K562 (cell line): ENCODE data around the gene PSAP. TPM values are rescaled to one million over a fixed set of nuclear protein-coding genes. Genes with fewer than 3 reads are reported as not detected.

Experiments used
- ATAC-seq: fragments of 200-7000 bp; cut with Tn5 transposase; 3 replicates; pipeline ENCODE4 v1.9.1; 2020; ENCODE audit warnings: moderate library complexity
- BruUV-seq: library from RNA; stranded (reverse); fragments of 400-500 nt; replicated peaks from 2 replicates; lab custom pipeline; 2021; lab: Mats Ljungman, UMichigan
- CTCF ChIA-PET: fragments of 300-600 bp; formaldehyde crosslinking; extraction: SDS; loops from one replicate; lab custom pipeline; 2021; ENCODE audit warnings: low intra/inter-chr PET ratio; lab: Yijun Ruan, JAX
- POLR2A ChIA-PET: fragments of 300-600, 350-650 bp; sonication (Branson Sonifier 250); formaldehyde crosslinking; extraction: SDS; loops from one replicate; lab custom pipeline; 2021; ENCODE audit warnings: antibody characterized with exemption, inconsistent platforms; lab: Yijun Ruan, JAX
- DNase-seq, 4 experiments: peaks; one replicate each; pipeline versions ENCODE4 v3.0.0 to v3.0.0-alpha.2; 2011 to 2018; ENCODE audit warnings: low spot score in 3 of 4, mixed read lengths in 3 of 4; ENCODE audit errors: extremely low read depth in 1 of 4
- FAIRE-seq: peaks from 2 replicates; lab custom pipeline; 2011; peaks lifted over from hg19 to GRCh38; lab: Jason Lieb, UNC
- H2AFZ ChIP-seq: 2 replicates; pipeline ENCODE4 v1.6.0; 2011; ENCODE audit warnings: low read depth, low read length, control low read depth, inconsistent platforms
- H3K27ac ChIP-seq: fragments of 200-600 bp; 3 replicates; pipeline ENCODE4 v1.8.0; 2011; ENCODE audit warnings: low read depth, mild to moderate bottlenecking, control low read depth, inconsistent platforms, low read length, moderate library complexity, mixed read lengths; ENCODE audit errors: extremely low read depth
- H3K27me3 ChIP-seq, 2 experiments: fragments of 300-600 bp in 1 of 2; 2 replicates in 1 of 2; 3 replicates in 1 of 2; pipeline versions ENCODE4 v1.6.0 to v1.8.0; 2011; ENCODE audit warnings: inconsistent platforms in 2 of 2, low read length in 2 of 2, mild to moderate bottlenecking in 1 of 2, mixed read lengths in 1 of 2, moderate library complexity in 1 of 2; ENCODE audit not compliant: control insufficient read depth in 2 of 2, insufficient read depth in 2 of 2
- H3K36me3 ChIP-seq: fragments of 300-600 bp; 3 replicates; pipeline ENCODE4 v1.8.0; 2011; ENCODE audit warnings: mild to moderate bottlenecking, low read length, inconsistent platforms; ENCODE audit not compliant: control insufficient read depth, insufficient read depth
- H3K4me1 ChIP-seq, 2 experiments: fragments of 200-600 bp in 1 of 2; replicated peaks in 1 of 2; 2 replicates in 1 of 2; 3 replicates in 1 of 2; pipeline versions ENCODE4 v1.5.1 to v1.8.0; 2011; ENCODE audit warnings: inconsistent platforms in 2 of 2, low read length in 2 of 2, mild to moderate bottlenecking in 1 of 2, mixed read lengths in 1 of 2, moderate library complexity in 1 of 2; ENCODE audit not compliant: control insufficient read depth in 2 of 2, insufficient read depth in 2 of 2
- H3K4me2 ChIP-seq: 2 replicates; pipeline ENCODE4 v1.6.1; 2011; ENCODE audit warnings: low read length, control low read depth, inconsistent platforms, mixed read lengths; ENCODE audit not compliant: insufficient read depth
- H3K4me3 ChIP-seq: fragments of 200-600 bp; sonication (generic), shearing (Covaris generic); 2 replicates; pipeline ENCODE4 v1.5.1; 2016; ENCODE audit warnings: control low read depth, inconsistent platforms
- H3K79me2 ChIP-seq: fragments of 200-600 bp; 3 replicates; pipeline ENCODE4 v1.8.0; 2011; ENCODE audit warnings: low read length, inconsistent platforms; ENCODE audit not compliant: control insufficient read depth, insufficient read depth
- H3K9ac ChIP-seq, 2 experiments: 2 replicates each; pipeline versions ENCODE4 v1.6.0 to v1.6.1; 2011; ENCODE audit warnings: low read depth in 2 of 2, low read length in 2 of 2, control low read depth in 1 of 2, inconsistent platforms in 1 of 2, mild to moderate bottlenecking in 1 of 2, mixed read lengths in 1 of 2; ENCODE audit not compliant: insufficient read depth in 1 of 2
- H3K9me1 ChIP-seq: one replicate; pipeline ENCODE4 v1.6.0; 2011; ENCODE audit warnings: inconsistent platforms, mild to moderate bottlenecking, low read length, moderate library complexity; ENCODE audit not compliant: control insufficient read depth, insufficient read depth
- H3K9me3 ChIP-seq: replicated peaks from 2 replicates; pipeline ENCODE4 v1.5.1; 2011; ENCODE audit warnings: low read depth, low read length, inconsistent platforms; ENCODE audit not compliant: control insufficient read depth, insufficient read depth
- H4K20me1 ChIP-seq: replicated peaks from 2 replicates; pipeline ENCODE4 v1.6.1; 2011; ENCODE audit warnings: low read length, inconsistent platforms, mixed read lengths; ENCODE audit not compliant: control insufficient read depth, insufficient read depth
- ELF4 ChIP-seq: fragments of 450-650 bp; formaldehyde crosslinking; IDR thresholded peaks from 2 replicates; pipeline ENCODE4 v1.4.0; 2022; ENCODE audit warnings: missing genetic modification characterization
- NFATC3 ChIP-seq: fragments of 450-650 bp; IDR thresholded peaks from 2 replicates; pipeline ENCODE4 v1.6.1; 2017; ENCODE audit warnings: mild to moderate bottlenecking
- NFE2 ChIP-seq: IDR thresholded peaks from 2 replicates; pipeline ENCODE4 v1.6.1; 2014; ENCODE audit warnings: antibody characterized with exemption, low read depth
- STAT6 ChIP-seq: sonication (generic); formaldehyde crosslinking; IDR thresholded peaks from 2 replicates; pipeline ENCODE4 v1.8.1; 2023; ENCODE audit warnings: mild to moderate bottlenecking, missing genetic modification reagents
- TCF3 ChIP-seq: sonication (generic); formaldehyde crosslinking; IDR thresholded peaks from 2 replicates; pipeline ENCODE4 v1.4.0; 2020; ENCODE audit warnings: mild to moderate bottlenecking, missing genetic modification reagents
- ZBTB9 ChIP-seq: fragments of 450-650 bp; formaldehyde crosslinking; IDR thresholded peaks from 2 replicates; pipeline ENCODE4 v1.4.0; 2020; ENCODE audit warnings: mild to moderate bottlenecking, moderate library complexity
- ZNF134 ChIP-seq: fragments of 250-450 bp; sonication (Bioruptor Pico); conservative IDR thresholded peaks from 2 replicates; pipeline ENCODE4 v1.4.0; 2020
- ZNF445 ChIP-seq: fragments of 250-450 bp; sonication (Bioruptor Pico); IDR thresholded peaks from 2 replicates; pipeline ENCODE4 v1.4.0; 2020; ENCODE audit warnings: low read depth, mild to moderate bottlenecking, moderate library complexity
- WGBS: fragments of 100-300 bp; shearing (Covaris generic); methylation state at CpG from one replicate; pipeline ENCODE4 v1.1.6; 2016; ENCODE audit warnings: low coverage, mixed read lengths; ENCODE audit not compliant: insufficient coverage; ENCODE audit errors: missing lambda C conversion rate; 5-methylcytosine and 5-hydroxymethylcytosine counted together
- in situ Hi-C: fragments of 300-500 bp; cut with MboI; formaldehyde crosslinking; loops from 4 replicates; pipeline ENCODE4 v1.15.0; 2018; ENCODE audit warnings: inconsistent platforms, mixed read lengths
- intact Hi-C: fragments of 100-400 bp; cut with micrococcal nuclease; formaldehyde crosslinking; loops from 2 replicates; pipeline ENCODE4 v1.14.2; 2022
- polyA plus RNA-seq, 8 experiments: library from polyadenylated mRNA; depleted of rRNA in 4 of 8; stranded (reverse) in 5 of 8; unstranded in 3 of 8; fragments of >200 nt; fragmentation: Nextera tagmentation in 2 of 8; fragmentation: Illumina TruSeq in 1 of 8; extraction: Ambion mirVana in 2 of 8; extraction: Trizol in 1 of 8; gene quantifications; 2 replicates each; pipeline versions ENCODE4 v1.2.1 to v1.2.3, GENCODE V29; 2011 to 2014; ENCODE audit warnings: inconsistent platforms in 1 of 8, missing spikeins in 1 of 8
- total RNA-seq, 7 experiments: library from RNA; depleted of rRNA in 6 of 7; stranded (reverse); fragments of >200 nt in 6 of 7; fragmentation: Illumina TruSeq in 2 of 7; extraction: Trizol in 2 of 7; gene quantifications; 2 replicates each; pipeline versions ENCODE4 v1.2.1 to v1.2.3, GENCODE V29; 2011 to 2021; ENCODE audit warnings: low replicate concordance in 1 of 7

PSAP gene
- total and polyA plus RNA-seq, 9 of the 15 experiments (the other 6 are each of a cell fraction or from before 2014, with no cell fraction given), result 245 to 700 (median 429) TPM

- TF ChIP-seq STAT6 (CRISPR knock-in tag), result no peak
- TF ChIP-seq ELF4 (CRISPR knock-in tag), result 0 out of 2 replicates have a peak, but pooled peaks have one; percentile 18
Measured at GRCh38 chr10:71771821-71772617, 79.0 kb downstream of the PSAP start (continued).

DNA sequence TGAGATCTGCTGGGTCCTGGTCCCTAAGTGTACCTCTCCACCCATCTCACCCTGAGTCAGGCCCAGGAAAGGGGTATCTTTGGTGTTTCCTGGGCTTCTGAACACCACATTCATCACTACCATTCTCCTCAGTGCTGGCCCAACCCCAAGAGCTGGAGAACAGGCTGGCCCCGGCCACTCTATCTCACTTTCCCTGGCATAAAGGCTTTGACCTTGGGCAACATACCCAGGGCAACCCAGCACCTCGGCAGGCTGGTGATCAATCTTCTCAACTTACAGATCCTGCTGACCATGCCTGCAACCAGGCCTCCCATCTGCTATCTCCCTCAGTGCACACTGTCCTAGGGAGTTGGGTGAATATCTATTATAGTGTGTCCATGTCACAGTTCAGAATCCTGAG is 79.8 kb downstream of the PSAP start:
- TF ChIP-seq ZBTB9 (CRISPR knock-in tag), result 0 out of 2 replicates have a peak, but pooled peaks have one; percentile 8
- peak; percentile 16; the same call in 1 of the 2 replicates for TF ChIP-seq TCF3 (CRISPR knock-in tag)
- TF ChIP-seq NFATC3, result no peak
- TF ChIP-seq NFE2, result 0 out of 2 replicates have a peak, but pooled peaks have one; percentile 18
- no peak for TF ChIP-seq ZNF445 (CRISPR knock-in tag)
- no peak for TF ChIP-seq ZNF134 (CRISPR knock-in tag)

More for the DNA sequence above, 79.8 kb downstream of the PSAP start:
- no TSS peak for BruUV-seq
- no peaks in the 10 kb centered on the region for H3K9me1 ChIP-seq
- 41% methylated on average over 2 of the region's 2 CpGs for WGBS
- H3K4me1 ChIP-seq, result peaks cover 43% of the 10 kb centered on the region in 2 experiments
- H3K36me3 ChIP-seq, result no peaks in the 10 kb centered on the region
- ATAC-seq (no peak), FAIRE-seq (no peak), DNase-seq (no peak)
- H3K4me3 ChIP-seq, result no peak overlapping the region
- H3K27ac ChIP-seq, result no peak overlapping the region
- intact Hi-C loops (no loop called here), in situ Hi-C loops (no loop called here)
- no peaks in the 10 kb centered on the region for H3K27me3 ChIP-seq
- H3K79me2 ChIP-seq, result no peaks in the 10 kb centered on the region; the same call in 2 of the 3 replicates
- ChIA-PET CTCF (no interaction called here), POLR2A (interaction anchor here (0.6 to 1.4 kb wide), 3 partner anchors 24 to 149 kb away, joined by 3 to 4 read pairs (median 3); no protein-coding TSS in a partner anchor)
- H4K20me1 ChIP-seq, result peaks cover 3% of the 10 kb centered on the region; the same call in 1 of the 2 replicates
- no peak overlapping the region for H3K4me2 ChIP-seq
- no peak overlapping the region for H2AFZ ChIP-seq
- H3K9ac ChIP-seq, result peak overlapping the region in 1 of 2 experiments; percentile 0; a peak in 1 of 4 replicates
- no peaks in the 10 kb centered on the region for H3K9me3 ChIP-seq
